ENCODE data around the gene GALM.

Gene GALM

DNA sequence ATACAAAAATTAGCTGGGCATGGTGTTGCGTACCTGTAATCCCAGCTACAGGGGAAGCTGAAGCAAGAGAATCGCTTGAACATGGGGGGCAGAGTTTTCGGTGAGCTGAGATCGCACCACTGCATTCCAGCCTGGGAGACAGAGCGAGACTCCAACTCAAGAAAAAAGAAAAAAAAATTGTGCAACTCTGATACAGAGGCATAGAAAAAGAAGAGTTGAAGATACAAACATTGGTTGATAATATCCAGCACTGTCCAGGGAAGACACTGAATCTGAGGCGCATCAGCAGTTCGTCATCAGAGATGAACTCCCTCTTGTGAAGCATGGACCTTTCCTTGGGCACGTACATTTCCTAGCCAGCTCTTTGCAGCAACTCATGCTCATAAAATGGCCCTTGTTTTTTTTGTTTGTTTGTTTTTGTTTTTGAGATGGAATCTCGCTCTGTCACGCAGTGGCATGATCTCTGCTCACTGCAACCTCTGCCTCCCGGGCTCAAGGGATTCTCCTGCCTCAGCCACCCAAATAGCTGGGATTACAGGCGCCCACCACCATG, 16.7 kb upstream of the GALM start:
- no peak for DNase-seq (ENCODE audit: low read depth, low spot score)

DNA sequence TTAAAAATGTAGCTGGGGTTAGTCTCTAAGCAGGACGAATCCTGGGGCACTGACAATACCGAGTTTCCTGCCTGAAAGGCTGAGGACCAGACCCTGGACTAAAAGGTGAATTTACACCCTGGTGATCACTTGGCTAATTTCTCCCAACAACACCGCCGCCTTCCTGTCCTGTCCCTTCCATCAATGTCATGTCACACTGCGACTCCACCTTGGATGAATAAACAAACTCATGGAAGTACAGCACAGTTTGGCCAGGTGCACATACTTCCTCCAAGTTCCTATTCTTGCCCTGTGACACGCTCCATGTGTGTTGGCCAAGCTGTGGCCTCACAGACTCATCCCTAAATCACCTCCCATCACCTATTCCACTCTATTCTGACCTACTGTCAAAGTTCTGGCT, 15.9 kb upstream of the GALM start:
- DNase-seq (ENCODE audit: low read depth, low spot score), result no peak

DNA sequence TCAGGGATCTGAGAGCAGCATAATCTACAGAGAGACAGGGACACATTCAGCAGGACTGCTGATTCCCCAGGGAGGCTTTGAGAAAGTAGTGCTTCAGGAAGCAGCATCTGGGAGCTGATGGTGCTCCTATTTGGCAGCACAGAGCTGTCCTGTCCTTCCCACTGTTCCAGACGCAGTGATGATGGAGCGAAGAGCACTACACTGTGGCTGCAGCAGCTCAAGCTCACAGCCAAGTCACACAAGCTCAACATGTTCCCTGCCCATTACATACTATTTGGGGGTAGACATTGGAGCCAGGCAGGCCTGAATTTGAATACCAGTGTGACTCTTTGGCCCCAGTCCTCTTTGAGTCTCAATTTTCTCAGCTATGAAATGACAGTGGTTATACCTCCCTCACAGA, 15.2 kb upstream of the GALM start:
- DNase-seq (ENCODE audit: low read depth, low spot score), result no peak

DNA sequence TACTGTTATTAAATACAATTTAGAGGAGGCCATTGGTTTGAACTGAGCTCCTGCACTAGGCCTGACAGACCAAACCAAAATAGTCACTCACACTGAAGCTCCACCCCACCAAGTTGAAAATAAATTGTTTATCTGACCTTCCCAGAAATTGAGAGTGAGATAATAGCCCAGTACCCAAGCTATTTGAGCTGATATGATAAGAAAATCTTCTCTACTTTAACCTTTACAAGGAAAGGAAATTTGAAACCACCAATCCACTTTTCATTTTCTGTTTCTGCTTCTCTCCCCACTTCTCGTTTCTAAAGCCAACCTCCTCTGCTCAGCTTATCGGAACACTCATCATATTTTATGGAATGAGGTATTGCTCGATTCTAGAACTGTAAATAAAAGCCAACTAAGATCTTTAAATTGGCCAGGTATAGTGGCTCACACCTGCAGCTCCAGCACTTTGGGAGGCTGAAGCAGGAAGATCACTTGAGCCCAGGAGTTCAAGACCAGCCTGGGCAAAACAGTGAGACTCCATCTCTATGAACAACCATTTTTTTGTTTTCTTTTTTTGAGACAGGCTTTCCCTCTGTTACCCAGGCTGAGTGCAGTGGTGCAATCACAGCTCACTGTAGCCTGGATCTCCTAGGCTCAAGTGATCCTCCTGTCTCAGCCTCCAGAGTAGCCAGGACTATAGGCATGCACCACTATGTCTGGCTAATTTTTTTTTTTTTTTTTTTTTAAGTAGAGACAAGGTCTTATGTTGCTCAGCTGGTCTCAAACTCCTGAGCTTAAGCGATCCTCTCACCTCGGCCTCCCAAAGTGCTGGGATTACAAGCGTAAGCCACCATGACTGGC, 13.3 kb upstream of the GALM start:
- DNase-seq (ENCODE audit: low read depth, low spot score), result no peak

DNA sequence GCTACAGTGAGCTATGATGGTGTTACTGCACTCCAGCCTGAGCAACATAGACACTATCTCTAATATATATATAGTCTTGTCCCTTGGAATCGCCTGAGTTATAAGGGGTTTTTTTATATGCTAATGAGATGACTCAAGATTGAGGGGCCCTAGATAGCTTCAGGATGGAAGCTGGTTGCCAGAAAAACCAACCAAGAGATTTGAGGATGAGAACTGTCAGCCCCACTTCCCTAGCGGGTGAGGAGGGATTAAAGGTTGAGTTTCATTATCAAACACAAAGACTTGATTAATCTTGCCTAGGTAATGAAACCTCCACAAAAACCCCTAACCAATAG, 12.6 kb upstream of the GALM start:
- DNase-seq (ENCODE audit: low read depth, low spot score), result no peak

DNA sequence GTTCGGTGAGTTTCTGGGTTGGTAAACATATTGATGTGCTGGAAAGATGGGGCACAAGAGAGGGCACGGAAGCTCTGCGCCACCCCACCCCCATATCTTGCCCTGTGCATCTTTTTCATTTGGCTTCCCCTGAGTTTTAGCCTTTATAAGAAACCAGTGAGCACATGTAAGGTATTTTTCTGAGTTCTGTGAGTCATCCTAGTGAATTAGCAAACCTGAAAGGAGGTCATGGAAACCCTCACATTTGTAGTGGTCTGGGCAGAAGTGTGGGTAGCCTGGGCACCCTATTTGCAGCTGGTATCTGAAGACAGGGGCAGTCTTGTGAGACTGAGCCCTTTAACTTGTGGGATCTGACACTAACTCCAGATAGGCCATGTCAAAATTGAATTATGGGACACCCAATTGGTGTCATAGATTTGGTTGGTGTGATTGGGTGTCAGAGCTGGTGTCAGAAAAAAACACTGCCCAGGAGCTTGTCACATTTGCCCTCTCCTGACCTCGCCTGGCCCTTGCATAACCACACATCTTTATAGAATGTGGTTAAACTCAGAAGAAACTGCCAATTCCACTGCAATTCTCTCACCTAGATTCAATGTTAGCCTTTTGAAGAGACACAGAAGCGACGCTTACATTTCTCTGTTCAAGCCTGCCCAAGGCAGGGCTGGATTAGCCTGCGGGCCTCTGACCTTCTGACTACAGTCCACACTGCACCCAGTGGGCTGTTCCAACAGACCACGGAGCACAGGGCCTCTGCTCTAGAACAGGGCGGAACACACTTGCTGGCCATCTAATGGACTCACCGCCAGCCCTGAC, 12.0 kb upstream of the GALM start:
- no peak for DNase-seq (ENCODE audit: low read depth, low spot score)

DNA sequence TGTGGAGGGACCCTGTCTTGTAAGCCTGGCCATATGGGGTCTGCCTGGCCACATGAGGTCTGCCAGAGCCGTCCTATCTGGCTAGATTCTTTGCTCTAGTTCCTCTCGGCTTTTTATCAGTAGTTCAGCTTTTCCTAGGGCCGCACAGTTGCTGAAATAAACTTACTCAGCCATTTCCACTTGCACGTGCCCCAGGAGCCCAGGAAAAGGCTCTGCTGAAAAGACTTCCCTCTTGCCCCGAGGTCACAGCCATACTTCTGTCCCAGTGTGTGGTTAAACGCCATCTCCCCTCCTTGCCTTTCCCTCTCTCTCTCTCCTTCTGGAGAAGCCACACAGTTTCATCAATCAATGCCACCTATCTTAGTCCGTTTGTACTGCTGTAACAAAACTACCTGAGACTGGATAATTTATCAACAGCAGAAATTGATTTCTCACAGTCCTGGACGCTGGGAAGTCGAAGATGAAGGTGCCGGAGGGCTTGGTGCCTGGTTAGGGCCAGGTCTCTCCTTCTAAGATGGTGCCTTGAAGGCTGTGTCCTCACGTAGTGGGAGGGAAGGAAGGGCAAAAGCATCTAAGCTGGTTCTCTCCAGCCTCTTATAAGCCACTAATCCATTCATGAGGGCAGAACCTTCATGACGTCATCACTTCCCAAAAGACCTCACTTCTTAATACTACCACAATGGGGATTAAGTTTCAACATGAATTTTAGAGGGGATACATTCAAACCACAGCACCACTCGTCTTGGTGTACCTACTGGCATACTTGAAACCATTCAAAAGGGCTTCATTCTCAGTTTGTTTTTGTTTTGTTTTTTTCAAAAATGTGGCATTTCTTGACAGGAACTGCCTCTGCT, 11.2 kb upstream of the GALM start:
- DNase-seq (ENCODE audit: low read depth, low spot score), result no peak

DNA sequence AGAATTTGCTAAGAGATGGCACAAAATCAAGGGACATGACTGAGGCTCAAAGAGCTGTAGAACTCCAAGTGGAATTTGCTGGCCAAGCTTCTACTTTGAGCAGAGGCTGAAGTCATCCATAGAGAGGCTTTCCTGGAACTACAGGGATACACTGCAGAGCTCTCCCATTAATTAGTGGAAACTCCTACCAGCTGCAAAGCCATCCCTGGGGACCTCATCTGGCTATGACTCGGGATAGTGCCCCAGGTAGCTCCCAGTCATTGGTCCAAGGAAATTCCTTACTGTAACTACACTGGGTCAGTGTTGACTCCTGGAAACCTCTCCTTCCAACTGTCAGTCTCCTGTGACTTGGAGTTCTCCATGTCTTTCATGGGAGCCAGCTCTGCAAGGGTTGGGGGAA, 10.5 kb upstream of the GALM start:
- DNase-seq (ENCODE audit: low read depth, low spot score), result no peak

DNA sequence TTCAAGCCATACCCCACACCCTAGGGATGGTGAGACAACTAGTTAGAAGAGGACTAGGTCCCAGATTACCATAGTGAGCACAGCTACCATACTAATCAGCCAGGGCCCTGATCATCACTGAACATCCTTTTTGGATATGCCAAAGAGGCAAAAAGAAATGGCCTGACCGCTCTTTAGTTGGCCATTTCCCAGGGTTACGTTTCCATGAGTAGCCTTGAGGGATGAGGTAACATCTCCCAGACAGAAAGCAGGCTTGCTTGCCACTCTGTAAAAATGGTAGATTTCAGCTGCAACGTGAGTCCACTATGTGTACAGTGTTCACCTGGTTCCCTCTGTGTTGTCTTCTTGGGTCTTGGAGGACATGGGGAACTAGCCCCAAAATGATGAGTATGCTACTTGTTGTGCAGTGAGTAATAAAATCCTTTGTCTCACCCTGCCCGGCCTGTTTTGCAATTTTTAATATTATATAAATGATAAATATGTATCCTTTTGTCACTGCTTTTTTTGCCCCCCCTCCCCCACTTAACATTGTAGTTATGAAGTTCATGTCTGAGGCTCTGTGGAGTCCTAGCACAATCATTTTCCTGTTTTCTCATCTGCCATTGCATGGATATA, 8.9 kb upstream of the GALM start:
- no peak for DNase-seq (ENCODE audit: low read depth, low spot score)

DNA sequence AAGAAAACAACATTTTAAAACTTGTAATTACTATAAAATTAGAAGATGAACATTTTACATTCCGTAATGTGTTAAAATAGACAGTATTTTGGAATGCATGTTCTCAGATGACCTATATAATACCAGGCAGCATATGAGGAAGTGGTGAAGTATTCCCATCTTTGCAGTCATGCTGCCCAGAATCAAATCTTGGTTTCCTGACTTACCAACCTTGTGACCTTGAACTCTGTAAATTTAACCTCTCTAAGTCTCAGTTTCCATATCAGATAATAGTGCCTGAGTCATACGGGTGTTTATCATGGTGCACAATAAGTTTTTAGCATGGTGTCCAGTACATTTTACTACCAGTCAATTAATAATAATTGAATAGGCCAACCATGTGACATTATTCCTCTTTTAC, 7.3 kb upstream of the GALM start:
- DNase-seq (ENCODE audit: low read depth, low spot score), result no peak

DNA sequence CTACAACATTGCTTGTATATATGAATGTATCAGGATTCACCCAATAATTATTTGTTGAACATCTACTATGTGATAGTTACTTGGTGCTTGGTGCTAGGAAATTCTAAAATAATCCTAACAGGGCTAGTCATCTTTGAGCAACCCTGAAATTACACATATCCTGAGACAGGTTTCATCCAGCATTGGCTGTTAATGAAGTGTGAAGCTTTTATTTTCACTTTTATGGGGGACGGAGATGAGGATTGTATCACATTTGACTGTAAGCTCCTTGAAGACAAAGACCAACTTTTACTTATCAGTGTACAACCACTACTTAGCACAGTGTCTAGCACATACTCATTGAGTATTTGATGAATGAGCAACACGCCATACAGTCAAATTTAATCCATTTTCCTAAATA, 6.8 kb upstream of the GALM start:
- DNase-seq (ENCODE audit: low read depth, low spot score), result no peak

DNA sequence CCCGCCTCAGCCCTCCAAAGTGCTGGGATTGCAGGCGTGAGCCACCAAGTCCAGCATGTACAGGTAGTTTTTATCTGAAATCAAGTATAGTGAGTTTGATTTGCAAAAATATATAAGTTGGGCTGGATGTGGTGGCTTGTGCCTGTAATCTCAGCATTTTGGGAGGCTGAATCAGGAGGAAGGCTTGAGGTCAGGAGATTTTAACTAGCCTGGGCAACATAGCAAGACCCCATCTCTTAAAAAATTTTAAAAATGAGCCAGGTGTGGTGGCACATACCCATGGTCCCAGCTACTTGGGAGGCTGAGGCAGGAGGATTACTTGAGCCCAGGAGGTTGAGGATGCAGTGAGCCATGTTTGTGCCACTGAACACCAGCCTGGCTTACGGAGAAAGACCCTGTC, 5.6 kb upstream of the GALM start:
- no peak for DNase-seq (ENCODE audit: low read depth, low spot score)

DNA sequence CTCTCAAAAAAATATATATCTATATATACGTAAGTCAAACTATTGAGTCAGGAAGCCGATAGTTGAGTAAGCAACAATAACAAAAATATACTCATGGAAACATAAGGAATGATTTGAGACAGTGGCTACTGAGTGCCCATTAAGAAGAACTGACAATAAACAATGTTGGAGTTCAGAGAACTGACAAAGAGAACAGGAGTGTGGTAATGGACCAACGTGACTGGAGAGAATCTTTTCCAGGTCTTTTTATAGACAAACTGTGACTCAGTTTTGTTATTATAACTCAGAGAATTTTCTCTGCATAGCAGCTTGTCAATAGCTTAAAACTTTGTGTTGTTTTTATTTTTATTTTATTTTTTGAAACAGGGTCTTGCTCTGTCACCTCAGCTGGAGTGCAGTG, 4.6 kb upstream of the GALM start:
- DNase-seq (ENCODE audit: low read depth, low spot score), result no peak

DNA sequence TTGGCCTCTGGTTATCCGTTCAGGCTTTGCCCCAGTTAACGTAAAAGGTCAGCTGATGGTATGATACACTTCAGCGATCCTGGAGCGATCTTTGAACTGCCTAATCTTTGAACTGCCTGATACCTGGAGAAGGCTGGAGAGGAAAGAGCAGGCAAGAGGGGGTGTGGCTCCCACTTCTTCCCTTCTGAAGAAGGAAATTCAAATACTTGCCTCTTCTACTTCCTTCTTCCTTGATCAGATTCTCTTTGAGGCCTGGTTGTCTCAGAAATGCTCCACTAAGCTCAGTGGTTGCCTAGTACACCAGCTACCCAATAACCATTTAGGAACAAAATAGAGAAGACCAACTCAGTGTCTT, 619 bp downstream of the GALM start:
- DNase-seq (ENCODE audit: low read depth, low spot score), result no peak

DNA sequence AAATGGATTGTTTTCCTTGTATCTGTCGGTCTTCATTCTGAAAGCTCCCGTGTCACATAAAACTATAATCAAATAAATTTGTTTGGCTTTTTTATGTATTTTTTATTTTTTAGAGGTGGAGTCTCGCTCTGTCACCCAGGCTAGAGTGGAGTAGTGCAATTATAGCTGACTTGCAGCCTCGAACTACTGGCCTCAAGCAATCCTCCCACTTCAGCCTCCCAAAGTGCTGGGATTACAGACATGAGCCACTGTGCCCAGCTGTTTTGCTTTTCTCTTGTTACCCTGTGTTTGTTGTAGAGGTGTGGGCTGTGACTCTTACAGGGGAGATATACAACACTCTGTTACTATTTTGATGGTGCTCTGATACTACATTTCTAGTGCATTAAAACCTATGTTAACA, 2.2 kb downstream of the GALM start:
- DNase-seq (ENCODE audit: low read depth, low spot score), result no peak

DNA sequence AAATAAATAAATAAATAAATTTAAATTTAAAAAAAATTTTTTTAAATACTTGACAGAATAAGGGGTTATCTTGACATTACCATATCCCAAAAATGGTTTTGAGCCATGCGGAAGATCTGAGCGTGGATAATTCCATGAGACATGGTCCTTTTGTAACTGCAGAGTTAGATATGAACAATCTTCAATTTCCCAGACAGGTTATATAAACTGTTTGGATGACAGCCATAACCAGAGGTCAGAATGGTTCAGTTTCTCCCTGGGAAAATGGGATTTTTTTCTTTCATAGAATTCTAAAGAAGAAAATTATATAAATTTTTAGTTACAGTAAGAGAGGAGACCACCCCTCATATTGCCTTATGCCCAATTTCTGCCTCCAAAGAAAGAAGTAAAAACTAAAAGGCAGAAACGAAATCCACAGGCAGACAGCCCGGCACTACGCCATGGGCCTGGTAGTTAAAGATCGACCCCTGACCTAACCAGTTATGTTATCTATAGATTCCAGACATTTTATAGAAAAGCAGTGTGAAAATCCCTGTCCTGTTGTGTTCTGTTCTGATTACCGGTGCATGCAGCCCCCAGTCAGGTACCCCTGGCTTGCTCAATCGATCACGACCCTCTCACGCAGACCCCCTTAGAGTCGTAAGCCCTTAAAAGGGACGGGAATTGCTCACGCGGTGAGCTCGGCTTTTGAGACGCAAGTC, 3.0 kb downstream of the GALM start:
- DNase-seq (ENCODE audit: low read depth, low spot score), result no peak

DNA sequence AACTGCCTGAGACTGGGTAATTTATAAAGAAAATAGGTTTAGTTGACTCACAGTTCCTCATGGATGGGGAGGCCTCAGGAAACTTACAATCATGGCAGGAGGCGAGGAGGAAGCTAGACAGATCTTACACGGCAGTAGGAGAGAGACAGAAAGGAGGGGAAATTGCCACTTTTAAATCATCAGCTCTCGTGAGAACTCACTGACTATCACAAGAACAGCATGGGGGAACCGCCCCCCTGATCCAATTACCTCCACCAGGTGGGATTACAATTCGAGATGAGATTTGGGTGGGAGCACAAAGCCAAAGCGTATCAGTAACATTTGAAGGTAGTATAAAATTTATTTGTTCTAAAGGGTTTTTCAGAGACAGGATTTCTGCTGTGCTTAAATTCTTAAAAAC, 5.4 kb downstream of the GALM start:
- DNase-seq (ENCODE audit: low read depth, low spot score), result no peak

DNA sequence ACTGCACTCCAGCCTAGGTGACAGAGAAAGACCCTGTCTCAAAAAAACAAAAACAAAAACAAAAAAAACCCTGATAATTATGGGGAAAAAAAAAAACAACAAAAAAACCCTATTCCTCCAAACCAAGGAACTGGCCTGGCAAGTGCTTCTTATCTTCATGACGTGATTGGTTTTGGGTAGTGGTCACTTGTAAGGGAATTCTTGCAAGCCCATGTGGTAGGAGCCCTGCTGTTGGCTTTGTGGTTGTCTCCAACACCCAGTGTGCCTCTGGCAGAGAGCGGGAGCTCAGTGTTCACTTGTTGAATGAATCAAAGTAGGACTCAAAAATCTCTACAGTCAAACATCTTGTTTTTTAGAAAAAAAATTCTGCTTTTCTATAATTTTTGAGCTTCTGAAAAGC, 6.0 kb downstream of the GALM start:
- no peak for DNase-seq (ENCODE audit: low read depth, low spot score)

DNA sequence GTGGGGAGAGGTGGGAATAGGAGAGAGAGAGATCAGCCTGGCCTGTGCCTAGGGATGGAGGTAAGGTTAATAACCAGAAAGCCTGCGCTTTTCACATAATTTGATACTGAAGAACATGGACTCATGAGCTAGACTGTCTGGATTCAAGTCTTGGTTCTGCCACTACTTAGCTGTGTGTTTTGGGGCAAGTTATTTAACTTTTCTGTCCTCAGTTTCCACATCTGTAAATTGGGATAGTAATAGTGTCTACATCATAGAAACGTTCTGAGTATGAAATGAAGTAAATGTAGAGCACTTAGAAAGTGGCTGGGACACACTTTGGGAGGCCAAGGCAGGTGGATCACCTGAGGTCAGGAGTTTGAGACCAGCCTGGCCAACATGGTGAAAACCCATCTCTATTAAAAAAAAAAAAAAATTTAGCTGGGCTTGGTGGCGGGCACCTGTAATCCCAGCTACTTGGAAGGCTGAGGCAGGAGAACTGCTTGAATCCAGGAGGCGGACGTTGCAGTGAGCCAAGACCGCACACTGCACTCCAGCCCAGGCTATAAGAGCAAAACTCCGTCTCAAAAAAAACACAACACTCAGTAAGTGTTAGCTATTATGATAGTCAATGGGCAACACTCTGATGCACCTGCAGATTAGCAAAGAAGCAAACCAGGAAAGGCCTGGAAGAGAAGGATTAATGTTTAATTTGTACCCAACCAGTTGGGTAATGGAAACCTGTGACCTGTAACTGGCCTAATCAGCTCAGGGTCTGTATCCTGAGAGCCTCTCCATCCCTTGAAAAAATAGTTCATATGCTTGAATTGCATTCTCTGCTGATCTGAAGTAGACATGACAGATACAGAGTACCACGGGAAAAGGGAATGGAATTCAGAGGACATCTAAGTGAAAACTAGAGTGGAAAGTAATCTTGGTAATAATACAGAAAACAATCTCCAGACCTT, 6.8 kb downstream of the GALM start:
- DNase-seq (ENCODE audit: low read depth, low spot score), result no peak

DNA sequence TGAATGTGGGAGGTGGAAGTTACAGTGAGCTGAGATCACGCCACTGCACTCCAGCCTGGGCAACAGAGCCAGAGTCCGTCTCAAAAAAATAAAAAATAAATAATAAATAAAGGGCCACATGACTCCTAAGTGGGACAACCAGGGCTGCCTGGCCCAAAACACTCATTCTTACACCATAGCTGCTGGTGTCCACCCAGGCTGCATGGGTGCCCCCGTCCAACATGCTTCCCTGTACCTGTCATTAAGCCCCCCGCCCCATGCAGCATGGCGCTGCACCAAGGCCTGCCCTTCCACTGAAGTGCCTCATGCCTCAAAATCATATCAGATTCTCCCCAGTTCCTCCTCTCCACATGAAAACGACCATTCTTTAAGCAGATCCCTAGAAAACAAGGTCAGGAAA, 10.8 kb downstream of the GALM start:
- no peak for DNase-seq (ENCODE audit: low read depth, low spot score)

Measured in brain pericyte (primary cell).